ENCODE results near the gene ENO2.
"Not testable (repeated sequence)": the region's sequence is repeated elsewhere in the genome, so short reads cannot be mapped to it uniquely, and the experiment has no call there.

ENO2 gene

GRCh38 chr12:6883252-6883651 lies 31.1 kb upstream of the ENO2 start:
- no peak for DNase-seq (ENCODE audit: low read depth in 2 of 2)
- no peak overlapping the region for H3K4me3 ChIP-seq (replicated peaks in 1 of 2; ENCODE audit: low read depth in 2 of 2, low read length in 2 of 2)
- TF ChIP-seq, protein P1, sequence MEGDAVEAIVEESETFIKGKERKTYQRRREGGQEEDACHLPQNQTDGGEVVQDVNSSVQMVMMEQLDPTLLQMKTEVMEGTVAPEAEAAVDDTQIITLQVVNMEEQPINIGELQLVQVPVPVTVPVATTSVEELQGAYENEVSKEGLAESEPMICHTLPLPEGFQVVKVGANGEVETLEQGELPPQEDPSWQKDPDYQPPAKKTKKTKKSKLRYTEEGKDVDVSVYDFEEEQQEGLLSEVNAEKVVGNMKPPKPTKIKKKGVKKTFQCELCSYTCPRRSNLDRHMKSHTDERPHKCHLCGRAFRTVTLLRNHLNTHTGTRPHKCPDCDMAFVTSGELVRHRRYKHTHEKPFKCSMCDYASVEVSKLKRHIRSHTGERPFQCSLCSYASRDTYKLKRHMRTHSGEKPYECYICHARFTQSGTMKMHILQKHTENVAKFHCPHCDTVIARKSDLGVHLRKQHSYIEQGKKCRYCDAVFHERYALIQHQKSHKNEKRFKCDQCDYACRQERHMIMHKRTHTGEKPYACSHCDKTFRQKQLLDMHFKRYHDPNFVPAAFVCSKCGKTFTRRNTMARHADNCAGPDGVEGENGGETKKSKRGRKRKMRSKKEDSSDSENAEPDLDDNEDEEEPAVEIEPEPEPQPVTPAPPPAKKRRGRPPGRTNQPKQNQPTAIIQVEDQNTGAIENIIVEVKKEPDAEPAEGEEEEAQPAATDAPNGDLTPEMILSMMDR (IDR thresholded peaks at IDR 0.05; ENCODE audit: low read depth, low read length) = no peak

- TF ChIP-seq, protein P1 (IDR thresholded peaks at IDR 0.05; ENCODE audit: low read depth, low read length) = no peak
- no peak for DNase-seq (ENCODE audit: low read depth in 2 of 2)
Measured at GRCh38 chr12:6883683-6884082, 30.7 kb upstream of the ENO2 start.

GRCh38 chr12:6884539-6884938 lies 29.8 kb upstream of the ENO2 start:
- TF ChIP-seq, protein P1 (IDR thresholded peaks at IDR 0.05; ENCODE audit: low read depth, low read length) = no peak
- no peak for DNase-seq (ENCODE audit: low read depth in 2 of 2)
- no peak overlapping the region for H3K4me3 ChIP-seq (replicated peaks in 1 of 2; ENCODE audit: low read depth in 2 of 2, low read length in 2 of 2)

More at GRCh38 chr12:6883683-6884082, 30.7 kb upstream of the ENO2 start:
- H3K4me3 ChIP-seq (replicated peaks in 1 of 2; ENCODE audit: low read depth in 2 of 2, low read length in 2 of 2) = no peak overlapping the region

- H3K4me3 ChIP-seq (replicated peaks in 1 of 2; ENCODE audit: low read depth in 2 of 2, low read length in 2 of 2); DNase-seq (ENCODE audit: low read depth in 2 of 2): not testable (repeated sequence)
Measured at GRCh38 chr12:6886206-6886999, 28.0 kb upstream of the ENO2 start.

GRCh38 chr12:6887460-6887859 lies 26.9 kb upstream of the ENO2 start:
- TF ChIP-seq, protein P1 (IDR thresholded peaks at IDR 0.05; ENCODE audit: low read depth, low read length) = no peak
- H3K4me3 ChIP-seq (replicated peaks in 1 of 2; ENCODE audit: low read depth in 2 of 2, low read length in 2 of 2) = no peak overlapping the region
- no peak for DNase-seq (ENCODE audit: low read depth in 2 of 2)

GRCh38 chr12:6888360-6888759 lies 26.0 kb upstream of the ENO2 start:
- no peak for DNase-seq (ENCODE audit: low read depth in 2 of 2)
- TF ChIP-seq, protein P1 (IDR thresholded peaks at IDR 0.05; ENCODE audit: low read depth, low read length) = no peak
- no peak overlapping the region for H3K4me3 ChIP-seq (replicated peaks in 1 of 2; ENCODE audit: low read depth in 2 of 2, low read length in 2 of 2)

GRCh38 chr12:6888794-6889193 lies 25.6 kb upstream of the ENO2 start:
- not testable (repeated sequence) for H3K4me3 ChIP-seq (replicated peaks in 1 of 2; ENCODE audit: low read depth in 2 of 2, low read length in 2 of 2); DNase-seq (ENCODE audit: low read depth in 2 of 2)

DNA sequence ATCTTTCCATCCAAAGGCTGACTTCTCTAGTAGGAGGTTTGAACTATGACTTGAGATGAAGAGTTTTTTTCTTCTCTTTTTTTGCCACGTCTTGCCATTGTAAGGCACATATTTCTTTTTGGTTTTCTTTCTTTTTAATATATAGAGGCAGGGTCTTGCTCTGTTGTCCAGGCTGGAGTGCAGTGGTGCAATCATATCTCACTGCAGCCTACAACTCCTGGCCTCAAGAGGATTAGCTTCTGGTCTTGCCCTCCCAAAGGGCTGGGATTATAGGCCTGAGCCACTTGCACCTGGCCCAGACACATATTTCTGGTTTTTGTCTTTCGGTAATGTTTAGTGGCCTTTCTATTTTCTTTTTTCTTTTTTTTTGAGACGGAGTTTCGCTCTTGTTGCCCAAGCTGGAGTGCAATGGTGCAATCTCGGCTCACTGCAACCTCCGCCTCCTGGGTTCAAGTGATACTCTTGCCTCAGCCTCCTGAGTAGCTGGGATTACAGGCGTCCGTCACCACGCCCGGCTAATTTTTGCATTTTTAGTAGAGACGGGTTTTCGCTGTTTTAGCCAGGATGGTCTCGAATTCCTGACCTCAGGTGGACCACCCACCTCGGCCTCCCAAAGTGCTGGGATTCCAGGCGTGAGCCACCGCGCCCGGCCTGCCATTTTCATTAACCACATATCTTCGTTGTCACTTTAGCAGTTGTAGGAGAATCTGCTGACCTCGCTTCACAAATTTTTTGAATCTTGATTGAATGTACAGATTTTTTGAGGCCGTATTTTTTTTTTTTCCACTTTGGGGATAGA lies 24.4 kb upstream of the ENO2 start:
- H3K4me3 ChIP-seq (replicated peaks in 1 of 2; ENCODE audit: low read depth in 2 of 2, low read length in 2 of 2) = not testable (repeated sequence)

More for the DNA sequence above, 24.4 kb upstream of the ENO2 start:
- DNase-seq (ENCODE audit: low read depth in 2 of 2) = not testable (repeated sequence)
